ENCODE results near the gene MARK2. TPM values are rescaled to one million over a fixed set of nuclear protein-coding genes. Genes with fewer than 3 reads are reported as not detected.
"Not testable (repeated sequence)": the region's sequence is repeated elsewhere in the genome, so short reads cannot be mapped to it uniquely, and the experiment has no call there.

The MARK2 gene
- polyA plus RNA-seq, 1 of the 3 experiments (the other 2 are of a cell fraction) = 18.8 TPM

DNA sequence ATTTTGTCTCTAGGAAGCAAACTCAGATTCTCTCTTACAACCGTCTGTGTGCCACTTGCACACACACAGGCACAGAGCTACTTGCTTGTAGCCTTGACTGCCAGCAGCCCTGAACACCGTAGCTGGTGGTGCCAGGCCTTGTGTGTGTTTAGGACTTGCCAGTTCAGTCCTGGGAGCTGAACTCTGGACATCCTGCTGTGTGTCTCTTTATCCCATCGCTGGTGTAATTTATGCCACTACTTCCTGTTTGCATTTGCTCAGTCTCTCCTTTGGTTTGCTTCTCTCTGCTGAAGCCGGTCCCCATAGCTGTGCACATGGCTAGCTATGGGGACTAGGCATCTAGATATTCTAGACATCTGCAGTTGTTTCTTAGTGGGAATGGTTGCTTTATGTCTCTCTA is 24.0 kb downstream of the MARK2 start (continued):
- TF ChIP-seq MEF2A (IDR thresholded peaks at IDR 0.05; ENCODE audit: borderline replicate concordance, low read depth) (no peak), YY1 (IDR thresholded peaks at IDR 0.05; ENCODE audit: low read depth) (no peak), SIN3A (IDR thresholded peaks at IDR 0.05; ENCODE audit: borderline replicate concordance, low read depth, low read length) (no peak), POLR2AphosphoS5 (IDR thresholded peaks at IDR 0.05; ENCODE audit: low read depth, low read length) (no peak)
- TF ChIP-seq, protein P1, sequence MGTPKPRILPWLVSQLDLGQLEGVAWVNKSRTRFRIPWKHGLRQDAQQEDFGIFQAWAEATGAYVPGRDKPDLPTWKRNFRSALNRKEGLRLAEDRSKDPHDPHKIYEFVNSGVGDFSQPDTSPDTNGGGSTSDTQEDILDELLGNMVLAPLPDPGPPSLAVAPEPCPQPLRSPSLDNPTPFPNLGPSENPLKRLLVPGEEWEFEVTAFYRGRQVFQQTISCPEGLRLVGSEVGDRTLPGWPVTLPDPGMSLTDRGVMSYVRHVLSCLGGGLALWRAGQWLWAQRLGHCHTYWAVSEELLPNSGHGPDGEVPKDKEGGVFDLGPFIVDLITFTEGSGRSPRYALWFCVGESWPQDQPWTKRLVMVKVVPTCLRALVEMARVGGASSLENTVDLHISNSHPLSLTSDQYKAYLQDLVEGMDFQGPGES (IDR thresholded peaks at IDR 0.05; ENCODE audit: low read depth, low read length) = no peak

DNA sequence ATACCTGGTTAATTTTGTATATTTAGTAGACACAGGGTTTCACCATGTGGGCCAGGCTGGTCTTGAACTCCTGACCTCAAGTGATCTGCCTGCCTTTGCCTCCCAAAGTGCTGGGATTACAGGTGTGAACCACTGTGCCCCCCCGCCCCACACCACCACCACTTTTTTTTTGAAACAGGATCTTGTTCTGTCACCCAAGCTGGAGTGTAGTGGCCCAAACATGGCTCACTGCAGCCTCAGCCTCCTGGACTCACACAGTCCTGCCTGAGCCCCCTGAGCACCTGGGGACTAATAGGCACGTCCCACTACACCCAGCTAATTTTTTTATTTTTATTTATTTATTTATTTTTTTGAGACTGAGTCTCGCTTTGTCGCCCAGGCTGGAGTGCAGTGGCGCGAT is 24.7 kb downstream of the MARK2 start:
- not testable (repeated sequence) for H3K4me2 ChIP-seq; H3K9ac ChIP-seq; H3K36me3 ChIP-seq (replicated peaks in 1 of 2; ENCODE audit: control insufficient read depth in 1 of 2, insufficient read depth in 2 of 2, low read length in 1 of 2); H2AFZ ChIP-seq (ENCODE audit: low read depth); H3K27ac ChIP-seq (ENCODE audit: low read depth in 2 of 2, low read length in 1 of 2); H3K9me2 ChIP-seq; H3K4me3 ChIP-seq (ENCODE audit: low read depth in 2 of 2, low read length in 1 of 2); H3F3A ChIP-seq (replicated peaks; ENCODE audit: insufficient read depth); H3K27me3 ChIP-seq (ENCODE audit: insufficient read depth); DNase-seq; H3K9me3 ChIP-seq
- H4K20me1 ChIP-seq (ENCODE audit: insufficient read depth) = peaks cover 51% of the 10 kb centered on the region
- WGBS (ENCODE audit: low lambda C conversion rate) = 96% methylated on average over 6 of the region's 6 CpGs
- ChIA-PET POLR2A (interaction anchor here (0.5 kb wide), 1 partner anchor 381 kb away, joined by 3 read pairs; no protein-coding TSS in a partner anchor), CTCF (interaction anchor here (1.1 to 2.4 kb wide), 2 partner anchors 19 to 26 kb away, joined by 3 to 9 read pairs; no protein-coding TSS in a partner anchor)
- H3K79me2 ChIP-seq (ENCODE audit: insufficient read depth) = peaks cover 84% of the 10 kb centered on the region
- peaks cover 3 to 15% of the 10 kb centered on the region in 2 experiments; a peak in 2 of 4 replicates for H3K4me1 ChIP-seq (ENCODE audit: control insufficient read depth in 1 of 2, insufficient read depth in 2 of 2, low read depth in 1 of 2, low read length in 1 of 2)

DNA sequence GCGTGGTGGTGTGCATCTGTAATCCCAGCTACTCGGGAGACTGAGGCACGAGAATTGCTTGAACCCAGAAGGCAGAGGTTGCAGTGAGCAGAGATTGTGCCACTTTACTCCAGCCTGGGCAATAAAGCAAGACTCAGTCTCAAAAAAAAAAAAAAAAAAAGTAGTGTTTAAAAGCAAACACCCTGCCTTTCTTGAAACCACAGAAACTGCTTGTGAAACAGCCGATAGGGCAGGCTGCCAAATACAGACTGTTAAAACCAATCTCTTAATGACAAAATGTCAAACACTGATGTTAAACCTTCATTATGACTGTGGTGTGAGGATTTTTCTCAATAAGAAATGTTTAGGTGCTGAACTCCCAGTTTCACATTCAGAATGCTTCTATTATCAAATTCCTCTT is 27.3 kb downstream of the MARK2 start:
- Histone ChIP-seq H3K27me3 (ENCODE audit: insufficient read depth) (no peaks in the 10 kb centered on the region), H3K79me2 (ENCODE audit: insufficient read depth) (peaks cover 80% of the 10 kb centered on the region), H4K20me1 (ENCODE audit: insufficient read depth) (peaks cover 61% of the 10 kb centered on the region), H3K4me1 (ENCODE audit: control insufficient read depth in 1 of 2, insufficient read depth in 2 of 2, low read depth in 1 of 2, low read length in 1 of 2) (peaks cover 20 to 24% of the 10 kb centered on the region in 2 experiments; a peak in 3 of 4 replicates), H3K27ac (ENCODE audit: low read depth in 2 of 2, low read length in 1 of 2) (no peak overlapping the region), H3K4me3 (ENCODE audit: low read depth in 2 of 2, low read length in 1 of 2) (no peak overlapping the region), H3K36me3 (replicated peaks in 1 of 2; ENCODE audit: control insufficient read depth in 1 of 2, insufficient read depth in 2 of 2, low read length in 1 of 2) (peaks cover 3 to 5% of the 10 kb centered on the region in 2 experiments), H3K9me2 (no peaks in the 10 kb centered on the region), H3F3A (replicated peaks; ENCODE audit: insufficient read depth) (no peaks in the 10 kb centered on the region), H3K9ac (no peak overlapping the region), H3K4me2 (no peak overlapping the region), H2AFZ (ENCODE audit: low read depth) (no peak overlapping the region), H3K9me3 (no peaks in the 10 kb centered on the region)
- ChIA-PET POLR2A (no interaction called here), CTCF (interaction anchor here (1.9 kb wide), 1 partner anchor 41 kb away, joined by 4 read pairs; no protein-coding TSS in a partner anchor)
- no peak for DNase-seq
- WGBS (ENCODE audit: low lambda C conversion rate) = 92% methylated on average over 4 of the region's 4 CpGs
- TF ChIP-seq EP300 (IDR thresholded peaks at IDR 0.05; ENCODE audit: borderline replicate concordance in 1 of 2, low read depth in 1 of 2, low read length in 1 of 2) (no peak), SIN3A (IDR thresholded peaks at IDR 0.05; ENCODE audit: borderline replicate concordance, low read depth, low read length) (no peak), RFX5 (IDR thresholded peaks at IDR 0.05; ENCODE audit: low read length) (no peak), FOXM1 (IDR thresholded peaks at IDR 0.05; ENCODE audit: low read depth) (no peak), NRF1 (IDR thresholded peaks at IDR 0.05; ENCODE audit: low read depth, low read length) (no peak), RXRA (IDR thresholded peaks at IDR 0.05; ENCODE audit: borderline replicate concordance, low read depth) (no peak), EZH2phosphoT487 (IDR thresholded peaks at IDR 0.05; ENCODE audit: borderline replicate concordance, low read depth) (no peak), TCF12 (IDR thresholded peaks at IDR 0.05) (no peak), RCOR1 (IDR thresholded peaks at IDR 0.05; ENCODE audit: low read length) (no peak), FOXJ3 (CRISPR knock-in tag; IDR thresholded peaks at IDR 0.05) (no peak), JUND (IDR thresholded peaks at IDR 0.05) (no peak), FOSL2 (IDR thresholded peaks at IDR 0.05; ENCODE audit: borderline replicate concordance, low read depth) (no peak), GABPA (IDR thresholded peaks at IDR 0.05; ENCODE audit: low read depth) (no peak), TAF1 (IDR thresholded peaks at IDR 0.05; ENCODE audit: borderline replicate concordance, low read depth, low read length) (no peak)
- TF ChIP-seq, protein P2, sequence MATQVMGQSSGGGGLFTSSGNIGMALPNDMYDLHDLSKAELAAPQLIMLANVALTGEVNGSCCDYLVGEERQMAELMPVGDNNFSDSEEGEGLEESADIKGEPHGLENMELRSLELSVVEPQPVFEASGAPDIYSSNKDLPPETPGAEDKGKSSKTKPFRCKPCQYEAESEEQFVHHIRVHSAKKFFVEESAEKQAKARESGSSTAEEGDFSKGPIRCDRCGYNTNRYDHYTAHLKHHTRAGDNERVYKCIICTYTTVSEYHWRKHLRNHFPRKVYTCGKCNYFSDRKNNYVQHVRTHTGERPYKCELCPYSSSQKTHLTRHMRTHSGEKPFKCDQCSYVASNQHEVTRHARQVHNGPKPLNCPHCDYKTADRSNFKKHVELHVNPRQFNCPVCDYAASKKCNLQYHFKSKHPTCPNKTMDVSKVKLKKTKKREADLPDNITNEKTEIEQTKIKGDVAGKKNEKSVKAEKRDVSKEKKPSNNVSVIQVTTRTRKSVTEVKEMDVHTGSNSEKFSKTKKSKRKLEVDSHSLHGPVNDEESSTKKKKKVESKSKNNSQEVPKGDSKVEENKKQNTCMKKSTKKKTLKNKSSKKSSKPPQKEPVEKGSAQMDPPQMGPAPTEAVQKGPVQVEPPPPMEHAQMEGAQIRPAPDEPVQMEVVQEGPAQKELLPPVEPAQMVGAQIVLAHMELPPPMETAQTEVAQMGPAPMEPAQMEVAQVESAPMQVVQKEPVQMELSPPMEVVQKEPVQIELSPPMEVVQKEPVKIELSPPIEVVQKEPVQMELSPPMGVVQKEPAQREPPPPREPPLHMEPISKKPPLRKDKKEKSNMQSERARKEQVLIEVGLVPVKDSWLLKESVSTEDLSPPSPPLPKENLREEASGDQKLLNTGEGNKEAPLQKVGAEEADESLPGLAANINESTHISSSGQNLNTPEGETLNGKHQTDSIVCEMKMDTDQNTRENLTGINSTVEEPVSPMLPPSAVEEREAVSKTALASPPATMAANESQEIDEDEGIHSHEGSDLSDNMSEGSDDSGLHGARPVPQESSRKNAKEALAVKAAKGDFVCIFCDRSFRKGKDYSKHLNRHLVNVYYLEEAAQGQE (IDR thresholded peaks at IDR 0.05; ENCODE audit: low read depth, low read length) = no peak
- TF ChIP-seq, protein P3, sequence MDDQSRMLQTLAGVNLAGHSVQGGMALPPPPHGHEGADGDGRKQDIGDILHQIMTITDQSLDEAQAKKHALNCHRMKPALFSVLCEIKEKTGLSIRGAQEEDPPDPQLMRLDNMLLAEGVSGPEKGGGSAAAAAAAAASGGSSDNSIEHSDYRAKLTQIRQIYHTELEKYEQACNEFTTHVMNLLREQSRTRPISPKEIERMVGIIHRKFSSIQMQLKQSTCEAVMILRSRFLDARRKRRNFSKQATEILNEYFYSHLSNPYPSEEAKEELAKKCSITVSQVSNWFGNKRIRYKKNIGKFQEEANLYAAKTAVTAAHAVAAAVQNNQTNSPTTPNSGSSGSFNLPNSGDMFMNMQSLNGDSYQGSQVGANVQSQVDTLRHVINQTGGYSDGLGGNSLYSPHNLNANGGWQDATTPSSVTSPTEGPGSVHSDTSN (IDR thresholded peaks at IDR 0.05) = no peak
- TF ChIP-seq, protein P4, sequence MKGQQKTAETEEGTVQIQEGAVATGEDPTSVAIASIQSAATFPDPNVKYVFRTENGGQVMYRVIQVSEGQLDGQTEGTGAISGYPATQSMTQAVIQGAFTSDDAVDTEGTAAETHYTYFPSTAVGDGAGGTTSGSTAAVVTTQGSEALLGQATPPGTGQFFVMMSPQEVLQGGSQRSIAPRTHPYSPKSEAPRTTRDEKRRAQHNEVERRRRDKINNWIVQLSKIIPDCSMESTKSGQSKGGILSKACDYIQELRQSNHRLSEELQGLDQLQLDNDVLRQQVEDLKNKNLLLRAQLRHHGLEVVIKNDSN (IDR thresholded peaks at IDR 0.05; ENCODE audit: borderline replicate concordance, low read depth) = no peak

Measured in SK-N-SH (cell line).